Measurements from ENCODE around the gene MRPL11.
"Not testable (repeated sequence)": the region's sequence is repeated elsewhere in the genome, so short reads cannot be mapped to it uniquely, and the experiment has no call there.

Gene MRPL11

DNA sequence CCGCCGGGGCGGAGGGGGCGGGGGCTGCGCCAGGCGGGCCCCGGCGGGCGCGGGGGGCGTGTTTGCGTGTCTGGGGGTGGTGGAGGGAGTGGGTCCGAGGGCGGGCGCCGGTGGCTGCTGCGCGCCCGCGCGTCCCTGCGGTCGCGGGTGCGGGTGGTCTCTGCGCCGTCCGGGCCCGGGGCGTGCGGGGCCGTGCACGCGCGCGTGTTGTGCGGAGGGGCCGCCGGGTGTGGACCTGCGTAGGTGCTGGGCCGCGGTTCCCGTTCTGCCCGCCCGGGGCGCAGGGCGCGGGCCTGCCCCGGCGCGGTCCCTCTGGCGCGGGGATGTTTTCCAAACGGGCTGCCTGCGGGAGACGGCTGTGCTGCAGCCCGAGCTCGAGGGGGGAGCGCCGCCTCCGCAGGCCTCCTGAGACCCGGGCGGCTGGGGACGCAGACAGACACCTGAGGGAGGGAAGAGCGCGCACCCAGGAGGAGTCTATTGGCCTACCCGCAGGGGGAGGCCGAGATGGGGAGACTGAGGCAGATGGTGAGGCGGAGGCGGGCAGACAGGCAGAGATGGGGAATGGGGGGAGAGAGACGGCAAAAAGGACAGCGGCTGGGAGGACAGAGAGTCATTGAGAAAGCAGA lies 28.5 kb upstream of the MRPL11 start:
- peak; percentile 83 for DNase-seq (ENCODE audit: low spot score)

DNA sequence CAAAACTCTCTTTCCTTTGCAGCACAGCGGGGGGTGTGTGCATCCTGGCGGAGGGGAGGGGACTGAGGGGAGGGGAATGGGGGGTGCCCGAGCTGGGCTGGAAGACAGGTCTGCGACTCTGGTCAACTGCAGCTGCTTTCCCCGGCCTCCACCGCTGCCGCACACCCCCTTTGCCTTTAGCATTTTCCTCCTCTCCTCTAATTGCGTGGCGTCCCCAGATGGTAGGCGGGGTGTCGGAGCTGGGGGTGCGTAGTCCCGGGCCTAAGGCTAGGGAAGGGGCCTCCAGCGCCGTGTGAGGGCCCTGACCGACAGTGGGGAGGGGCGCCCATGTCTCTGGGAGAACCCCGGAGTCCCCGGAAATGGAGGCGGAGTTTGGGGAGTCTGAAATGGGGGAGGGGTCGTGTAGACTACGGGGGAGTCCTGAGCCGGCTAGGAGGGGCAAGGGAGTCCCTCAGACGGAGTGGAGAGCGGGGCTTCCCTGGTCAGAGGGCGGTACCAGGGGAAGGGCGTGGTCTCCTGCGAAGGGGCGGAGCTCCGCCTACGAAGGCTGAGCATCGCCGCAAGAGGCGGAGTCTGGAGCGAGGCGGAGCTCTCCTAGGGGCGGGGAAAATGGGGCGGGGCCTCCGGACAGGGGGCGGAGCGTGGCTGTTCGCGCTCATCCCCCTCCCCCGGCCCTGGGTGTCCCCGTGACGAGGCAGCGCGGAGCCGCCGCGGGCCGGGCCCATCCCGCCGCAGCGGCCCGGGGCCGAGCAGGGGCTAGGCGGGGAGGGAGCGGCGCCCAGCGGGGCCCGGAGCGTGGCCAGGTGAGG lies 27.8 kb upstream of the MRPL11 start, which contains the start of gene PELI3:
Gene PELI3, plus strand, starts transcription at position 681 of the 809 bp plus-strand sequence. CDS start 1,224 bp downstream, outside the sequence.
- peak; percentile 99 for DNase-seq (ENCODE audit: low spot score)

GRCh38 chr11:66465373-66466224 lies 27.0 kb upstream of the MRPL11 start:
- DNase-seq (ENCODE audit: low spot score) = no peak

DNA sequence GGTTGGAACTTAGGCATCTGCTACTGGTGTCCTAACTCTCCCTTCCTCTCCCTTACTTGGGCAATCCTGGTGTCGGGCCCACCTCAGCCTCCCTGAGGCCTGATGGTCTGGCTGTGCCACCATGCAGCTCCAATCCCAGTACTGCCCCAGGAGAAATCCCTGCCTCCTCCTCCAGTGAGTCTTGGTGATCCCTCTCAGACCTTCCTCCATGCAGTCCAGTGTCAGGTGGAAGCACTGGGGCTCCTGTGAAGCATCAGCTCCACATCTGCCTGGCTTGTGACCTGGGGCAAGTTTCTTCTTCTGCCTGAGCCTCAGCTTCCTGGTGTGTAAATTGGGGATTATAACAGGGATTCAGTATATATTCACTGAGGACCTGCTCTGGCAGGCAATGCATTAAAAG lies 26.3 kb upstream of the MRPL11 start:
- DNase-seq (ENCODE audit: low spot score) = no peak

GRCh38 chr11:66464116-66464515 lies 25.5 kb upstream of the MRPL11 start:
- DNase-seq (ENCODE audit: low spot score) = not testable (repeated sequence)

DNA sequence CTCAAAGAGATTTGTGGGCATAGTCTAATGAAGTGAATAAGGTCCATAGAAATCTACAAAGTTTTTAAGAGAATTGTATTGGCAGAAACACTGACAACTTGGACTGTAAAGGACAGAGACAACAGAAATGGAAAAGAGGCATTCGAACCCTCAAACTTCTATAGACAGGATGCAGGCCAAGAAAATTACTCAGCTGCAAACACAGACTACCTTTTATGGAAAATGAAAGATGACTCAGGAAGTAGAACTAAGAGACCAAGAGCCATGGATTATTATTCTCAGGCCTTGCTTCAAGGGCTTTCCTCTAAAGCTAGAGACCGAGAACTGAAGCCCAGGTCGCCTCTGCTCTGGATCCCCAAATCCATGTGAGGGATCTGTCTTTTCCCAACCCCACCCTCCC lies 24.3 kb upstream of the MRPL11 start:
- DNase-seq (ENCODE audit: low spot score) = no peak

- DNase-seq (ENCODE audit: low spot score) = no peak
Measured at GRCh38 chr11:66462010-66462409, 23.4 kb upstream of the MRPL11 start.

- no peak for DNase-seq (ENCODE audit: low spot score)
Measured at GRCh38 chr11:66459138-66459778, 20.6 kb upstream of the MRPL11 start.

DNA sequence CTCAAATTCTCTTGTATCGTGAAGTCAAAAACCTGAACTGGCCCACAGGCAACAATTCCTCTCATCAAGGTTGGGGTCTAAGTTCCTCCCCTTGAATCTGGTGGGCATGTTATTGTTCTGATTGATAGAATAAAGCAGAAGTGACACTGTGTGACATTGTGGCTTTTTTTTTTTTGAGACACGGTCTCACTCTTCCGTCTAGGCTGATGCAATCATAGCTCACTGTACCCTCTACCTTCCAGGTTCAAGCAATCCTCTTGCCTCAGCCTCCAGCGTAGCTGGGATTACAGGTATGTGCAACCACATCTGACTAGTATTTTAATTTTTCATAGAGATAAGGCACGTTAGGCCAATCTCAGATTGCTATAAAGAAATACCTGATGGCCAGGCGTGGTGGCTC lies 19.2 kb upstream of the MRPL11 start:
- DNase-seq (ENCODE audit: low spot score) = no peak

GRCh38 chr11:66454828-66455227 lies 16.2 kb upstream of the MRPL11 start:
- DNase-seq (ENCODE audit: low spot score) = no peak

DNA sequence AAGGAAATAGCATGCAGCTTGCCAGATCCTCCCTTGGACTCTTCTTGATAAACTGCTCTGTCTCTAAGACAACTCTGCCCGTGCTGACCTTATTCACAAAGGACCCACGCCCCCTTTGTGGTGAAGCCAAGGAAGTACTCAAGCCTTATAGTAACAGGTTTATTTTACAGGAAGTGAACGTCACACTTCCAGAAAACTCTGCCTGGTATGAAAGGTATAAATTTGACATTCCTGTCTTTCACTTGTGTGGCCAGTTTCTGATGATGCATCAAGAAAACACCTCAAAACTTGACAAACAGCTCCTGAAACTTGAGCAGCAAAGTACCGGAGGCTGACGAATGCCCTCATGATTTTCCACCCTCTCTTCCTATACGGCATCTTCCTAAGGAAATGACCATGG lies 15.6 kb upstream of the MRPL11 start:
- DNase-seq (ENCODE audit: low spot score) = no peak

- DNase-seq (ENCODE audit: low spot score) = no peak
Measured at GRCh38 chr11:66451663-66452062, 13.0 kb upstream of the MRPL11 start.

GRCh38 chr11:66450560-66450959 lies 11.9 kb upstream of the MRPL11 start:
- DNase-seq (ENCODE audit: low spot score) = no peak

GRCh38 chr11:66448523-66448922 lies 9.9 kb upstream of the MRPL11 start:
- no peak for DNase-seq (ENCODE audit: low spot score)

GRCh38 chr11:66447012-66447411 lies 8.4 kb upstream of the MRPL11 start:
- no peak for DNase-seq (ENCODE audit: low spot score)

DNA sequence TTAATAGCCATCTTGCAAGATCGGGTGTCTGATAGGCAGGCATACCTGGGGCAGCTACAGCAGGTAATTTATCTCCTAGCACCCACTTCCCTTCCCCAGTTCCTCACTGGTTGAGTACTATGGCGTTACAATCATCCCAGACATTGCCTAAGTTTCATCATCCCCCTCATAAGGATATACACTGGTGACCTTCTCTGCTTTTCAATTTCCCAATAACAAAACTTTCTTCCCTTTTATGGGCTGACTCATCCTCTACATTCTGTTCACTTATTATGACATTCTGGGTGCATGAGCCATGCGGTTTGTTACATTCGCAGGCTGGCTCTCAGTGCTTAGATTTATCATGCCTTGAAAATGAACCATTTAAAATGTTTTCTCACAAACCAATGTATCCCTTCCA lies 5.0 kb upstream of the MRPL11 start:
- peak; percentile 71 for DNase-seq (ENCODE audit: low spot score)

DNA sequence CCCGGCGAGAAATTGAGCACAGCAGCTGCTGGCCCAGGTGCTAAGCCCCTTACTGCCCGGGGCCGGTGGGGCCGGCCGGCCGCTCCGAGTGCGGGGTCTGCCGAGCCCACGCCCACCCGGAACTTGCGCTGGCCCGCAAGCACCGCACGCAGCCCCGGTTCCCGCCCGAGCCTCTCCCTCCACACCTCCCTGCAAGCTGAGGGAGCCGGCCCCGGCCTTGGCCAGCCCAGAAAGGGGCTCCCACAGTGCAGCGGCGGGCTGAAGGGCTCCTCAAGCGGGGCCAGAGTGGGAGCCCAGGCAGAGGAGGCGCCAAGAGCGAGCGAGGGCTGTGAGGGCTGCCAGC lies 2.3 kb upstream of the MRPL11 start:
- not testable (repeated sequence) for DNase-seq (ENCODE audit: low spot score)

DNA sequence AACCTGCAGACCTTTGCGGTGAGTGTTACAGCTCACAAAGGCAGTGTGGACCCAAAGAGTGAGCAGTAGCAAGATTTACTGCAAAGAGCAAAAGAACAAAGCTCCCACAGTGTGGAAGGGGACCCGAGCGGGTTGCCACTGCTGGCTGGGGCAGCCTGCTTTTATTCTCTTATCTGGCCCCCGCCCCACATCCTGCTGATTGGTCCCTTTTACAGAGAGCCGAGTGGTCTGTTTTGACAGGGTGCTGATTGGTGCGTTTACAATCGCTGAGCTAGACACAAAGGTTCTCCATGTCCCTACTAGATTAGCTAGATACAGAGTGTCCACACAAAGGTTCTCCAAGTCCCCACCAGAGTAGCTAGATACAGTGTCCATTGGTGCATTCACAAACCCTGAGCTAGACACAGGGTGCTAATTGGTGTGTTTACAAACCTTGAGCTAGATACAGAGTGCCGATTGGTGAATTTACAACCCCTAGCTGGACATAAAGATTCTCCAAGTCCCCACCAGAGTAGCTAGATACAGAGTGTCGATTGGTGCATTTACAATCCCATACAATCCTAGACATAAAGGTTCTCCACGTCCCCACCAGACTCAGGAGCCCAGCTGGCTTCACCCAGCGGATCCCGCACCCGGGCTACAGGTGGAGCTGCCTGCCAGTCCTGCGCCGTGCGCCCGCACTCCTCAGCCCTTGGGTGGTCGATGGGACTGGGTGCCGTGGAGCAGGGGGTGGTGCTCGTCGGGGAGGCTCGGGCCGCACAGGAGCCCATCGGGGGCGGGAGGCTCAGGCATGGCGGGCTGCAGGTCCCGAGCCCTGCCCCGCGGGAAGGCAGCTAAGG lies 1.7 kb upstream of the MRPL11 start:
- not testable (repeated sequence) for DNase-seq (ENCODE audit: low spot score)

DNA sequence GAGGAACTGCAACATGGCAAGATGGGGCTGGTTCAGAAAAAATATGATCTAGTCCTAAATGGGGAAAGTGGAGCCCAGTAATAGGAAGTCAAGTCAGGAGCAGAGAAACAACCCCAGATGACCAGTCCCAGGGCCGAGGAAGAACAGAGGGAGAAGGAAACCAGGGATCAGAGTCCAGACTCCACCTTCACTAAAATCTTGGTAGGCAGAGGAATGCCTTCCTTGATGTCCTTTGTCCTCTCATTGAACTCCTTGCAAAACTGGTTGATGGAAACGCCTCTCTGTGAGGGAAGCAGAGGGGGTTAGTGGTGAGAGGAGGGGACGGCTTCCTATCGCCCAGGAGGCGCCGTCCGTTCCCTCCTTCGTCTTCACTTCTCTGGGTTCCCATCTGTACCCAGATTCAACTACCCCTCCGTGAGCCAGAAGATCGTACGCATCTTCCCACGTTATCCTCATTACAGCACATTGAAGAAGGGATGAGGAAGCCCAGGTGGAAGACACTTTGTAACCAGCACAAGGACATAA lies 607 bp downstream of the MRPL11 start:
- DNase-seq (ENCODE audit: low spot score) = no peak

GRCh38 chr11:66432597-66432996 lies 6.1 kb downstream of the MRPL11 start:
- no peak for DNase-seq (ENCODE audit: low spot score)

- DNase-seq (ENCODE audit: low spot score) = not testable (repeated sequence)
Measured at GRCh38 chr11:66431871-66432329, 6.7 kb downstream of the MRPL11 start.
